HCT116 (cell line): Measurements from ENCODE around the gene EGR4. TPM values are rescaled to one million over a fixed set of nuclear protein-coding genes. Genes with fewer than 3 reads are reported as not detected.

Source experiments
- ATAC-seq: fragments of 200-7000 bp; cut with Tn5 transposase; 2 replicates; pipeline ENCODE4 v1.9.1; 2020; ENCODE audit warnings: mild to moderate bottlenecking, moderate library complexity
- BruUV-seq: library from RNA; stranded (reverse); fragments of 400-500 nt; replicated peaks from 2 replicates; lab custom pipeline; 2021; lab: Mats Ljungman, UMichigan
- CTCF ChIA-PET: fragments of 300-600 bp; sonication (Branson Sonifier 250); formaldehyde crosslinking; loops from one replicate; lab custom pipeline; 2021; ENCODE audit warnings: antibody characterized with exemption; lab: Charles Lee
- POLR2A ChIA-PET: fragments of 300-600, 350-600 bp; sonication (Branson Sonifier 250); formaldehyde crosslinking; loops from one replicate; lab custom pipeline; 2021; ENCODE audit warnings: antibody characterized with exemption; lab: Charles Lee
- RAD21 ChIA-PET, 2 experiments: fragments of 300-600 bp; sonication (Branson Sonifier 250); formaldehyde crosslinking; loops; one replicate each; lab custom pipeline; 2023; ENCODE audit warnings: low total read pairs in 2 of 2; ENCODE audit not compliant: uncharacterized antibody in 2 of 2, unreplicated experiment in 2 of 2, low non-redundant PET in 1 of 2; lab: Charles Lee
- DNase-seq: peaks from one replicate; pipeline ENCODE4 v3.0.0-alpha.2; 2010; ENCODE audit warnings: low read depth, low spot score
- H2AFZ ChIP-seq: fragments of 200-600 bp; shearing (Covaris generic), sonication (generic); 2 replicates; pipeline ENCODE4 v1.6.1; 2017; ENCODE audit warnings: low read depth, mixed run types, mixed read lengths, antibody characterized with exemption, low read length; ENCODE audit not compliant: poor library complexity, severe bottlenecking
- H3K27ac ChIP-seq: 2 replicates; pipeline ENCODE4 v1.5.1; 2012; ENCODE audit warnings: low read depth, low read length
- H3K27me3 ChIP-seq: fragments of 200-600 bp; sonication (generic); 2 replicates; pipeline ENCODE4 v1.6.1; 2016; ENCODE audit warnings: mixed run types, low read length, mixed read lengths; ENCODE audit not compliant: insufficient read depth
- H3K36me3 ChIP-seq, 2 experiments: fragments of 200-500 bp in 1 of 2; fragments of 200-600 bp in 1 of 2; sonication (Bioruptor generic) in 1 of 2; sonication (generic) in 1 of 2; 2 replicates each; pipeline versions ENCODE4 v1.5.1 to v1.6.1; 2014 to 2016; ENCODE audit warnings: low read length in 2 of 2, inconsistent platforms in 1 of 2, mixed read lengths in 1 of 2, mixed run types in 1 of 2; ENCODE audit not compliant: insufficient read depth in 2 of 2, control insufficient read depth in 1 of 2
- H3K4me1 ChIP-seq, 2 experiments: fragments of 200-600 bp in 1 of 2; sonication (generic) in 1 of 2; 2 replicates each; pipeline versions ENCODE4 v1.5.1 to v1.6.1; 2012 to 2017; ENCODE audit warnings: low read length in 2 of 2, inconsistent platforms in 1 of 2, mild to moderate bottlenecking in 1 of 2, mixed read lengths in 1 of 2, mixed run types in 1 of 2, moderate library complexity in 1 of 2; ENCODE audit not compliant: insufficient read depth in 2 of 2, control insufficient read depth in 1 of 2
- H3K4me2 ChIP-seq: fragments of 200-600 bp; sonication (generic); 2 replicates; pipeline ENCODE4 v1.6.1; 2017; ENCODE audit warnings: mixed run types, low read length, mixed read lengths
- H3K4me3 ChIP-seq, 2 experiments: fragments of 200-600 bp in 1 of 2; sonication (generic) in 1 of 2; replicated peaks in 1 of 2; 2 replicates each; pipeline ENCODE4 v1.5.1; 2011 to 2016; ENCODE audit warnings: low read length in 2 of 2, control low read depth in 1 of 2, low read depth in 1 of 2, mild to moderate bottlenecking in 1 of 2, mixed read lengths in 1 of 2, mixed run types in 1 of 2
- H3K79me2 ChIP-seq: fragments of 200-600 bp; sonication (generic); 2 replicates; pipeline ENCODE4 v1.6.1; 2017; ENCODE audit warnings: mild to moderate bottlenecking, mixed run types, low read length, moderate library complexity, mixed read lengths; ENCODE audit not compliant: insufficient read depth
- H3K9ac ChIP-seq: fragments of 200-600 bp; sonication (generic); 2 replicates; pipeline ENCODE4 v1.6.1; 2016; ENCODE audit warnings: low read length, mixed read lengths
- H3K9me2 ChIP-seq: fragments of 200-600 bp; sonication (generic), shearing (Covaris generic); 2 replicates; pipeline ENCODE4 v1.6.1; 2017; ENCODE audit warnings: mixed run types, mild to moderate bottlenecking, moderate library complexity; ENCODE audit not compliant: insufficient read depth
- H3K9me3 ChIP-seq, 2 experiments: fragments of 200-500 bp in 1 of 2; fragments of 200-600 bp in 1 of 2; sonication (Bioruptor generic) in 1 of 2; sonication (generic) in 1 of 2; 2 replicates each; pipeline ENCODE4 v1.6.1; 2014 to 2017; ENCODE audit warnings: low read length in 2 of 2, mixed read lengths in 2 of 2, inconsistent platforms in 1 of 2, low read depth in 1 of 2, mild to moderate bottlenecking in 1 of 2, mixed run types in 1 of 2, moderate library complexity in 1 of 2; ENCODE audit not compliant: control insufficient read depth in 1 of 2, insufficient read depth in 1 of 2
- H4K20me1 ChIP-seq: fragments of 200-600 bp; sonication (generic), shearing (Covaris generic); 2 replicates; pipeline ENCODE4 v1.6.1; 2017; ENCODE audit warnings: mixed run types, mild to moderate bottlenecking, moderate library complexity; ENCODE audit not compliant: insufficient read depth
- CEBPB ChIP-seq: IDR thresholded peaks from 2 replicates; pipeline ENCODE4 v1.6.1; 2012; ENCODE audit warnings: low read depth
- ELF1 ChIP-seq: IDR thresholded peaks from 2 replicates; pipeline ENCODE4 v1.6.1; 2012; ENCODE audit warnings: low read depth, borderline replicate concordance
- EZH2 ChIP-seq: fragments of 200-600 bp; sonication (generic); IDR thresholded peaks from 2 replicates; pipeline ENCODE4 v1.6.1; 2017; ENCODE audit warnings: antibody characterized with exemption, mixed run types
- EZH2phosphoT487 ChIP-seq: fragments of 200-600 bp; IDR thresholded peaks from 2 replicates; pipeline ENCODE4 v1.6.1; 2018; ENCODE audit warnings: antibody characterized with exemption, borderline replicate concordance
- FOSL1 ChIP-seq: IDR thresholded peaks from 2 replicates; pipeline ENCODE4 v1.6.1; 2012; ENCODE audit warnings: low read depth
- POLR2A ChIP-seq: IDR thresholded peaks from 2 replicates; pipeline ENCODE4 v1.7.0; 2011; ENCODE audit warnings: borderline replicate concordance; ENCODE audit not compliant: insufficient read depth, insufficient read length; ENCODE audit errors: extremely low read depth
- TCF7L2 ChIP-seq: IDR thresholded peaks from 2 replicates; pipeline ENCODE4 v1.7.0; 2011; ENCODE audit warnings: borderline replicate concordance, inconsistent platforms; ENCODE audit not compliant: insufficient read depth, insufficient read length; ENCODE audit errors: extremely low read depth
- YY1 ChIP-seq: IDR thresholded peaks from 2 replicates; pipeline ENCODE4 v1.6.1; 2011; ENCODE audit warnings: low read length, low read depth, moderate library complexity, mild to moderate bottlenecking; ENCODE audit not compliant: insufficient replicate concordance; ENCODE audit errors: extremely low read depth
- ZFX ChIP-seq: fragments of 450-650 bp; IDR thresholded peaks from 2 replicates; pipeline ENCODE4 v1.6.1; 2017
- intact Hi-C: fragments of 100-400 bp; cut with micrococcal nuclease; formaldehyde crosslinking; loops from 2 replicates; pipeline ENCODE4 v1.10.0; 2022
- total RNA-seq: library from RNA; stranded (reverse); gene quantifications from one replicate; pipeline ENCODE4 v1.2.1, GENCODE V29; 2021; ENCODE audit not compliant: unreplicated experiment
- TF ChIP-seq, protein P1 (sequence below): IDR thresholded peaks from 2 replicates; pipeline ENCODE4 v1.6.1; 2012
- TF ChIP-seq, protein P2 (sequence below): IDR thresholded peaks from 2 replicates; pipeline ENCODE4 v1.6.1; 2012
- TF ChIP-seq, protein P3 (sequence below): IDR thresholded peaks from 2 replicates; pipeline ENCODE4 v1.6.1; 2012; ENCODE audit warnings: low read depth

Gene EGR4
- total RNA-seq, 1 experiment from 2014 or later, result 0.37 TPM

DNA sequence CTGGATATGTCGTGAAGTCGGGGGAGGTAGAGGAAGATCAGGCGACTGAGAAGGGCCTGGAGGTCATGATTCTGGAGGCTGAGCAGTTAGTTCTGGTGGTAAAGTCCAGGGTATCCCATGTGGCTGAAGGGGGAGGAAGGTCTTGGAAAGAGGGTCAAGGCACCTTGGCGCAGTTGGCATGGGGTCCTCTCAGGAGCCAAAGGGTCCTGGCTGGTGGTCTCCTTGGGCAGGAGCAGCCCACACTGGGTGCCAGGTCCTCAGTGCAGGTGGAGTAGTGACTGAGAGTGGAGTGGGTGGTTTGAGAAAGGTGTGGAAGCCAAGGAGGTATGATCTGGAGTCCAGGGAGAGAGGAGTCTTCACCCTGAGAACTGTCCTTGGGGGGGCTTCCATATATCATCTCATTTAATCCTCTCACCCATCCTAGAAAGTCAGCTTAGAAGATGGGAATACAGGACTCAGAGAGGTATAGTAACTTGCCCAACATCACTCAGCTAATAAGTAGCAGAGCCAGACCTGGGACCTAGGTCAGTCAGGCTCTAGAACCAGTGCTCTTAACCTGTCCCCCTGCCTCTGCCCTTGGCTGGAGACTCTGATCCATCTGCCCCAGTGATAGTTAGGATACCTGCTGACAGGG is 33.5 kb downstream of the EGR4 start:
- H3K9me2 ChIP-seq, result no peaks in the 10 kb centered on the region
- DNase-seq (no peak), ATAC-seq (no peak)
- H3K79me2 ChIP-seq, result no peaks in the 10 kb centered on the region
- no TSS peak for BruUV-seq
- no peak overlapping the region for H2AFZ ChIP-seq
- no peaks in the 10 kb centered on the region for H3K27me3 ChIP-seq
- no peaks in the 10 kb centered on the region for H3K9me3 ChIP-seq
- ChIA-PET POLR2A (no interaction called here), RAD21 (no interaction called here), CTCF (no interaction called here)
- no peak for TF ChIP-seq ELF1
- no peak for TF ChIP-seq TCF7L2
- TF ChIP-seq FOSL1, result no peak
- TF ChIP-seq ZFX, result no peak
- no peak for TF ChIP-seq EZH2phosphoT487
- TF ChIP-seq, protein P1, sequence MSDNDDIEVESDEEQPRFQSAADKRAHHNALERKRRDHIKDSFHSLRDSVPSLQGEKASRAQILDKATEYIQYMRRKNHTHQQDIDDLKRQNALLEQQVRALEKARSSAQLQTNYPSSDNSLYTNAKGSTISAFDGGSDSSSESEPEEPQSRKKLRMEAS, result no peak
- TF ChIP-seq, protein P2, sequence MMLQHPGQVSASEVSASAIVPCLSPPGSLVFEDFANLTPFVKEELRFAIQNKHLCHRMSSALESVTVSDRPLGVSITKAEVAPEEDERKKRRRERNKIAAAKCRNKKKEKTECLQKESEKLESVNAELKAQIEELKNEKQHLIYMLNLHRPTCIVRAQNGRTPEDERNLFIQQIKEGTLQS, result no peak
- TF ChIP-seq EZH2, result no peak
- TF ChIP-seq, protein P3, sequence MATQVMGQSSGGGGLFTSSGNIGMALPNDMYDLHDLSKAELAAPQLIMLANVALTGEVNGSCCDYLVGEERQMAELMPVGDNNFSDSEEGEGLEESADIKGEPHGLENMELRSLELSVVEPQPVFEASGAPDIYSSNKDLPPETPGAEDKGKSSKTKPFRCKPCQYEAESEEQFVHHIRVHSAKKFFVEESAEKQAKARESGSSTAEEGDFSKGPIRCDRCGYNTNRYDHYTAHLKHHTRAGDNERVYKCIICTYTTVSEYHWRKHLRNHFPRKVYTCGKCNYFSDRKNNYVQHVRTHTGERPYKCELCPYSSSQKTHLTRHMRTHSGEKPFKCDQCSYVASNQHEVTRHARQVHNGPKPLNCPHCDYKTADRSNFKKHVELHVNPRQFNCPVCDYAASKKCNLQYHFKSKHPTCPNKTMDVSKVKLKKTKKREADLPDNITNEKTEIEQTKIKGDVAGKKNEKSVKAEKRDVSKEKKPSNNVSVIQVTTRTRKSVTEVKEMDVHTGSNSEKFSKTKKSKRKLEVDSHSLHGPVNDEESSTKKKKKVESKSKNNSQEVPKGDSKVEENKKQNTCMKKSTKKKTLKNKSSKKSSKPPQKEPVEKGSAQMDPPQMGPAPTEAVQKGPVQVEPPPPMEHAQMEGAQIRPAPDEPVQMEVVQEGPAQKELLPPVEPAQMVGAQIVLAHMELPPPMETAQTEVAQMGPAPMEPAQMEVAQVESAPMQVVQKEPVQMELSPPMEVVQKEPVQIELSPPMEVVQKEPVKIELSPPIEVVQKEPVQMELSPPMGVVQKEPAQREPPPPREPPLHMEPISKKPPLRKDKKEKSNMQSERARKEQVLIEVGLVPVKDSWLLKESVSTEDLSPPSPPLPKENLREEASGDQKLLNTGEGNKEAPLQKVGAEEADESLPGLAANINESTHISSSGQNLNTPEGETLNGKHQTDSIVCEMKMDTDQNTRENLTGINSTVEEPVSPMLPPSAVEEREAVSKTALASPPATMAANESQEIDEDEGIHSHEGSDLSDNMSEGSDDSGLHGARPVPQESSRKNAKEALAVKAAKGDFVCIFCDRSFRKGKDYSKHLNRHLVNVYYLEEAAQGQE, result no peak
- no peak for TF ChIP-seq YY1
- TF ChIP-seq POLR2A, result no peak
- TF ChIP-seq CEBPB, result no peak
- H3K36me3 ChIP-seq, result peaks cover 14 to 15% of the 10 kb centered on the region in 2 experiments; a peak in 3 of 4 replicates
- no peaks in the 10 kb centered on the region for H4K20me1 ChIP-seq
- H3K27ac ChIP-seq, result no peak overlapping the region
- intact Hi-C loops, result no loop called here
- no peaks in the 10 kb centered on the region for H3K4me1 ChIP-seq
- H3K4me2 ChIP-seq, result no peak overlapping the region
- H3K4me3 ChIP-seq, result no peak overlapping the region
- H3K9ac ChIP-seq, result no peak overlapping the region
